ENCODE measurements around the gene RFX2.
A peak's percentile ranks its signal among the peaks of the same experiment; 100 is the strongest.

RFX2 gene

DNA sequence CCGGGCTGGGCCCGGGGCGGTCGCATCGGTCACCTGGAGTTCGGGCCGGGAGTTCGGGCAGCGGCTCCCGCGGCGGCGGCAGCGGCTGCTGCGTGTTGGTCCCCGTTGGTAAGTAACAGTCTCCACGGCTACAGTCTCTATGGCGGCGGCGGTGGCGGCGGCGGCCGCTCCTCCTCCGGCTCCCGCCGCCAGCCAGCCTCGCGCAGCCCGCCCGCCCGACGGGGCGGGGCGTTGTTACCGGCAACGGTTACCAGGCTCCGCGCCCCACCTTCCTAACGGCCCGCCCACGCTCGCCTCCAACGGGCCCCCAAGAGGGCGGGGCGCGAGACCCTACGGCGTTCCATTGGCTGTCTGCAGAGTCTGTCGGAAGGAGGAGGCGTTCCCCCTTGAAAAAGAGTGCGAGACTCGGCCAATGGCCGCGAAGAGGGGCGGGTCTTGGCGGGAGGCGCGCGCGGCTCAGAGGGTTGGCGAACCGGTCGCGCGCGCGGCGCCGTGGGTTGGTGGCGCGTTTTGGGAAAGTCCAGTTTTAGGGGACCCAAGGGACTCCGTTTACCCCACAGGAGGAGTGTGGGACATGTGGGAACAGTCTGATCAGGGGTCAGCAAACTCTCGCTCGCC, at the start of gene RFX2:
TSS of gene RFX2 (minus strand) at position 141 of the 618 bp plus-strand sequence. CDS start 63,004 bp downstream, outside the sequence.
- peak within 1 kb of the TSS; percentile 49 to 94 (median 74) for H3K4me3 ChIP-seq
- H3K27ac ChIP-seq, result peak within 1 kb of the TSS in 19 of 21 experiments; percentile 27 to 92 (median 81)

DNA sequence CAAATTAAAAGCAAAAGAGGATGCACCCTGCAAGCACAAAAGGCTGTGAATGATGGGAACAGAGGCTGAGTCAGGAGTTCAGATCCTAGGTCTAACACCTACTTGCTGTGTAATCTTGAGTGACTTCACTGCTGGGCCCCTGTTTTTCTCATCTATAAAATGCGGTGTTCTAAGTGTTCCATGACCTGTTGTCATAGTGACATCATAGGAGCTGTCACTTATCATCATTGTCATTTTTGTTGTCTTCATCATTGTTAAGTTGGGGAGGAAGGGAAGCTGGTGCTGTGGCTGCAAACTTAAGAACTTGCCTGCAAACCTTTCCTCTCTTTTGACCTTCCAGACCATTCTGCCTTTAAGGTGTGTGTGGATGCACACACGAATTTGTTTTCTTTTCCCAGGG, 45.7 kb upstream of the RFX2 start:
- no peak overlapping the region for H3K4me3 ChIP-seq
- no peak overlapping the region for H3K27ac ChIP-seq

- H3K4me3 ChIP-seq, result no peak overlapping the region
- no peak overlapping the region for H3K27ac ChIP-seq
Observed at GRCh38 chr19:6150289-6150688, 40.0 kb upstream of the RFX2 start.

- H3K27ac ChIP-seq, result no peak overlapping the region
Observed at GRCh38 chr19:6141217-6141616, 30.9 kb upstream of the RFX2 start.

DNA sequence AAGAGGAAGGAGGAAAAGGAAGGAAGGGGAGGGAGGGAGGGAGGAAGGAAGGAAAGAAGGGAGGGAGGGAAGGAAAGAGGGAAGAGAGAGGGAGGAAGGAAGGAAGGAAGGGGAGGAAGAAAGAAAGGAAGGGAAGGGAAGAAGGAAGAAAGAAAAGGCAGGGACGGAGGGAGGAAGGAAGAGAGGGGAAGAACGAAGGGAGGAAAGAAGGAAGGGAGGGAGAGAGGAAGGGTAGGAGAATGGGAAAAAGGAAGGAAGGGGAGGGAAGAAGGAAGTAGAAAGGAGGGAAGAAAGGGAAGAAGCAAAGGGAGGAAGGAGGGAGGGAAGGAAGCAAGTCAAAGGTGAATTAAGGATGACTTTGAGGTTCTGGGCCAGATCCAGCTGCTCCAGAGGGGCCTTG, 28.2 kb upstream of the RFX2 start:
- Histone ChIP-seq H3K27ac (no peak overlapping the region), H3K4me3 (no peak overlapping the region)

More at GRCh38 chr19:6141217-6141616, 30.9 kb upstream of the RFX2 start:
- no peak overlapping the region for H3K4me3 ChIP-seq

DNA sequence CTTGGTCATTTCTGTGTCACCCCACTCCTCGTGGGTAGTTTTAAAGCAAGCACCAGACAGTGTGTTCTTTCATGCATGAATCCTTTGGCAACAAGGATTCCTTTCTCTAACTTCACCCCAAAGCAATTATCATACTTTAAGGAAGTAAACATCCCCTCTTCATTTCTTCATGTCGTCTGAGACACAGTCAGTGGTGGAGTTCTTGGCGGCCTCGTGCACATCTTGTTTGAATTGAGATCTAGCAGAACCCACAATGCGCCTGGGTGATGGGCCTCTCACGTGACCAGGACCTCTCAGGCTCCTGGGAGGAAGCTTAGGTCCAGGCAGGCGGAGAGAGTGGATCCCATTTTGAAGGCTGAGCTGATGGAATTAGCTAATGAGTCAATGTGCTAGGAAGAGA, 27.8 kb upstream of the RFX2 start:
- no peak overlapping the region for H3K27ac ChIP-seq
- no peak overlapping the region for H3K4me3 ChIP-seq

DNA sequence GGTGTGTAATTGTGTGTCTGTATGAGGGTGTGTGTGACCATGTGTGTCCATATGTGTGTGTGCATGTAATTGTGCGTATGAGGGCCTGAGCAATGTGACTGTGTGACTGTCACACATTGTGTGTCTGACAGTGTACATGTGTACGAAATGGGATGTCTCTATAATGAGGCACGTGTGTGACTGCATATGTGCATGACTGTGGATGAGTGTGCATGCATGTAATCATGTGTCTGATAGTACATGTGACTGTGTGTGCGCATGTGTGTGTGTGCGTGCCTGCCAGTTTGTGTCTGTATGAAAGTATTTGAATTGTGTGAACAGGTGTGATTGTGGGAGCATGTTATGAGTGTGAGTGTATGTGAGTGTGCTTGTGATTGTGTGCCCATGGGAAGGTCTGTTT, 22.9 kb upstream of the RFX2 start:
- Histone ChIP-seq H3K4me3 (no peak overlapping the region), H3K27ac (no peak overlapping the region)

DNA sequence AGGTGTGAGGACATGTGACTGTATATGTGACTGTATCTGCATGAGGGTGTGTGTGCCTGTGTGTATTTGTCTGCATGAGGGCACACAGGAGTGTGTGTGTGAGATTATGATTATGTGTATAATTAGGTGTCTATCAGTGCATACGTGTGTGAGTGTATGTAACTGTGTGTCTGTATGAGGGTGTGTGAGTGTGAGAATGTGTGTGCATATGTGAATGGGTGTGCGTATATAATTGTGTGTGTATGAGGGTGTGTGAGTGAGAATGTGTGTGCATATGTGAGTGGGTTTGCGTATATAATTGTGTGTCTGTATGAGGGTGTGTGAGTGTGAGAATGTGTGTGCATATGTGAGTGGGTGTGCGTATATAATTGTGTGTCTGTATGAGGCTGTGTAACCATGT, 22.2 kb upstream of the RFX2 start:
- Histone ChIP-seq H3K4me3 (no peak overlapping the region), H3K27ac (no peak overlapping the region)

DNA sequence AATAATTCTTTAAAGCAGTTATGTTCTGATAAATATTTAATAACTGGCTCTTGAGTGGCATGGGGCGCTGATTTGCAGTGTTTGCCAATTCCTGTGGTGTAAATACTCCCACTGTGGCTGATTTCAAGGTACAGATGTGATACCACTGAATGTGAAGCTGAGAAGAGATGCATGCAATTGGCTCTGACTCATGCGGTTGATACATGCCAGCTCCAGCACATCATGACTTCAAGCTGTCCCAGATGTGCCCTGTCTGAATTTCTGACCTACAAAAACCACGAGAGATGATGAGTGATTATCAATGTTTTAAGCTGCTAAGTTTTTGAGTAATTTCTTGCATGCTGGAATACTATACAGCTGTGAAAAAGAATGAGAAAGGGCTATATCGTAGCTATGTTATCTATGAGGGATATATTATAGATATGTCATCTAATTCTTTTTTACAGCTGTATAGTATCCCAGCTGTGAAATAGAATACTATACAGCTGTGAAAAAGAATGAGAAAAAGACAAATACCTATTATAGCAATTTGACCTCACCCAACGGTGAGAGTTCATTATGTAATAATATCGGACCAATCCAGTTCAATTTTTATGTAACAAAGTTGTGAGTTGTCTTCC, 17.5 kb upstream of the RFX2 start:
- H3K27ac ChIP-seq, result no peak overlapping the region
- no peak overlapping the region for H3K4me3 ChIP-seq

DNA sequence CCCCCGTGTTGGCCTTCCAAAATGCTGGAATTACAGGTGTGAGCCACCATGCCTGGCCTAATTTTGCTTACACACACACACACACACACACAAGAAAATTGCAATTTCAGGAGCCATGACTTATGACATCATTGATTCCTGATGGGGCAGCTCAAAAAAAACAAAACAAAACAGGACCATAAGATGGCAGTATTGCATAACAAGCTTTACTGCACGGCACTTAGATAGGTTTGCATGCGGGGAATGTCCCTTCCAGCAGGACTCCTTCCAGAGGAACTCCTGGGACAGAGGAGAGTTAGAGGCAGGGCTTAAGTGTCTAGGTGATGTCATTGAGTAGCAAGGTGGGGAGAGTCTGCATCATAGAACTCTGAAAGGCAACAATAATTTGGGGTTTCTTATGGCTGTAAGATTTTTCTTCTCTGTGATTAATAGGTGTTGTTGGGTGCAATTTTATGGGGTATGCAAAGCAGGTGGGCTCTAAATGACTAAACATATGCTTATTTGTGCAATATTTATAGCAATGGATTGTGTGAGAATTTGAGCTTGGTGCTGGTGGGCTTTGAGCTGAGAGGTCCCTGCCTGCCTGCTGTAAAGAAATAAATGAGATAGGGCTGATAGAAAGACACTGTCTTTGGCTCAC, 16.2 kb upstream of the RFX2 start:
- no peak overlapping the region for H3K4me3 ChIP-seq
- no peak overlapping the region for H3K27ac ChIP-seq

DNA sequence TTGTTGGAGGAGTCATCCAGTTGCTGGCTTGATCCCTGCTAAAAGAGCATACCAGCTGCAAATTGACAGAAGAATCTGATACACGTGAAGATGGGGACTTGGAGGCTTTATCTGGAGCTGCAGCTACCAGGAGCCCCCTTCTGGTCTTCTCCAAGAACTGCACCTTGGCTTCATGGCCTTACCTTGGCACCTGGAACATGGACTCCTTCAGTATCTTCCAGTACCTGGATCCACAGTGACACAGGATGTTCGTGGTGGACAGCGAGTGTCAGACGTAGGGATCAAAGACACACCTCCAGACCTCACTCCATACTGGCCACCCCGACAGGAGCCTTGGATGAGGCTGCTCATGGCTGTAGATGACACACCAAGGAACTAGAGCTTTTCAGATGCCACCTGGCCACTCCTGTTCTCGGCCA, 15.3 kb upstream of the RFX2 start:
- H3K27ac ChIP-seq, result no peak overlapping the region
- H3K4me3 ChIP-seq, result no peak overlapping the region

DNA sequence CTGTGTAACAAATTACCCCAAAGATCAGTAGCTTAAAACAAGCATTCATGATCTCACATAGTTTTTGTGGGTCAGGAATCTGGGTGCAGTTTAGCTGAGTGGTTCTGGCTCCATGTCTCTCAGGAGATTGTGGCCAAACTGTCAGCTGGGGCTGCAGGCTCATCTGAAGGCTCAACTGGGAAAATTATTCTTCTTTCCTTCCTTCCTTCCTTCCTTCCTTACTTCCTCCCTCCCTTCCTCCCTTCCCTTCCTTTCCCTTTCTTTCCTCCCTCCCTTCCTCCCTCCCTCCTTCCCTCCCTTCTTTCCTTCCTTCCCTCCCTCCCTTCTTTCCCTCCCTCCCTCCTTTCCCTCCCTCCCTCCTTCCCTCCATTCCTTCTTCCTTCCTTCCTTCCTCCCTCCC, 8.7 kb upstream of the RFX2 start:
- no peak overlapping the region for H3K4me3 ChIP-seq
- no peak overlapping the region for H3K27ac ChIP-seq

- H3K4me3 ChIP-seq, result no peak overlapping the region
- no peak overlapping the region for H3K27ac ChIP-seq
Observed at GRCh38 chr19:6118043-6118442, 7.7 kb upstream of the RFX2 start.

- Histone ChIP-seq H3K27ac (no peak overlapping the region), H3K4me3 (no peak overlapping the region)
Observed at GRCh38 chr19:6117534-6117933, 7.2 kb upstream of the RFX2 start.

- Histone ChIP-seq H3K4me3 (no peak overlapping the region), H3K27ac (no peak overlapping the region)
Observed at GRCh38 chr19:6116749-6117430, 6.6 kb upstream of the RFX2 start.

- H3K4me3 ChIP-seq, result no peak overlapping the region
- H3K27ac ChIP-seq, result no peak overlapping the region
Observed at GRCh38 chr19:6115992-6116391, 5.7 kb upstream of the RFX2 start.

GRCh38 chr19:6113616-6114188, 3.4 kb upstream of the RFX2 start:
- Histone ChIP-seq H3K4me3 (no peak overlapping the region), H3K27ac (no peak overlapping the region)

- peak overlapping the region in 19 of 21 experiments; percentile 23 to 92 (median 80) for H3K27ac ChIP-seq
- peak overlapping the region; percentile 49 to 94 (median 74) for H3K4me3 ChIP-seq
Observed at GRCh38 chr19:6109947-6110346, 353 bp downstream of the RFX2 start.

DNA sequence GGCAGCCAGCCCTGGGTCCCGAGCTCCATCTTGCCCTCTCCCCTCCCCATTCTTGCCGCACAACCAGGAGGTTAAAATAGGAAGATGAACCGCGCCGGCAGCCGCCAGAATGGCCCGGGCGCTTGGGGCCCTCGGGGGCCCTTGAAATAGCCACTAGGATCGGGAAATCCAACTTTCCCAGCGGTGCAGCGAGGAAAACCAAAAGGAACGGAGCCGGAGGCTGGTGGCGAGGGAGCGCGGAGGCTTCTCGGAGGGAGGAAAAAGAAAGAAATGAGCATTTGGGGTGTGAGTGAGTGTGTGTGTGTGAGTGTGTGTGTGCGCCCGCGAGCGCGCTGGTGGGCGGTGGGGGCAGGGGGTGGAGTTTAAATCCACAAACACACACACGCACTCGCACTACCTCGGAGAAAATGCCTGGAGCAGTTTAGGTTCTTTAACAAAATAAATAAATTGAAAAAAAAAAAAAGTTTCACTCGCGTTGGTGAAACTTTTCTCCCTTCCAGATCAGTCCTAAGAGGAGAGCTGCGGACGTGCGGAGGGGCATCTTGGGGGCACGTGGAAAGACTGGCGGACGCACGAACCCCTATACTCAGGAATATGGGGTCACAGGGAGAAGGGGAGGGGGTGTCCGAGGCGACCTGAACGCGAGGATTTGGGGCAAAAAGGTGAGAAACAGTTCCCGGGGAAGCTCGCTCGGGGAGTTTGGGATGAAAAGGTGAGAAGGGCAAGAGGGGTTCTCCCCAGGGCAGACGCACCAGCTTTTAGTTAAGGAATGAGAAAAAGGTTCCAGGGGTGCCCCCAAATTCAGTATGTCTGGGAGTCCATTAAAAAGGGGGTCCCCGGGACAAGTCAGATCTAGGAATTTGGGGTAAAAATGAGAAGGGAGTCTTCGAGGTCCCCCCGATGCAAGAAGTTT, 1.3 kb downstream of the RFX2 start:
- peak overlapping the region in 19 of 21 experiments; percentile 3 to 92 (median 80) for H3K27ac ChIP-seq
- H3K4me3 ChIP-seq, result peak overlapping the region; percentile 49 to 94 (median 74)
